GM19438 (cell line): ENCODE results near the gene IQGAP2.
"Not testable (repeated sequence)": the region's sequence is repeated elsewhere in the genome, so short reads cannot be mapped to it uniquely, and the experiment has no call there.

ENCODE experiments used
- ATAC-seq: cut with Tn5 transposase; IDR thresholded peaks from one replicate; pipeline ENCODE4 v1.9.1; 2021; ENCODE audit warnings: low read depth; ENCODE audit not compliant: unreplicated experiment

IQGAP2 gene, protein sequence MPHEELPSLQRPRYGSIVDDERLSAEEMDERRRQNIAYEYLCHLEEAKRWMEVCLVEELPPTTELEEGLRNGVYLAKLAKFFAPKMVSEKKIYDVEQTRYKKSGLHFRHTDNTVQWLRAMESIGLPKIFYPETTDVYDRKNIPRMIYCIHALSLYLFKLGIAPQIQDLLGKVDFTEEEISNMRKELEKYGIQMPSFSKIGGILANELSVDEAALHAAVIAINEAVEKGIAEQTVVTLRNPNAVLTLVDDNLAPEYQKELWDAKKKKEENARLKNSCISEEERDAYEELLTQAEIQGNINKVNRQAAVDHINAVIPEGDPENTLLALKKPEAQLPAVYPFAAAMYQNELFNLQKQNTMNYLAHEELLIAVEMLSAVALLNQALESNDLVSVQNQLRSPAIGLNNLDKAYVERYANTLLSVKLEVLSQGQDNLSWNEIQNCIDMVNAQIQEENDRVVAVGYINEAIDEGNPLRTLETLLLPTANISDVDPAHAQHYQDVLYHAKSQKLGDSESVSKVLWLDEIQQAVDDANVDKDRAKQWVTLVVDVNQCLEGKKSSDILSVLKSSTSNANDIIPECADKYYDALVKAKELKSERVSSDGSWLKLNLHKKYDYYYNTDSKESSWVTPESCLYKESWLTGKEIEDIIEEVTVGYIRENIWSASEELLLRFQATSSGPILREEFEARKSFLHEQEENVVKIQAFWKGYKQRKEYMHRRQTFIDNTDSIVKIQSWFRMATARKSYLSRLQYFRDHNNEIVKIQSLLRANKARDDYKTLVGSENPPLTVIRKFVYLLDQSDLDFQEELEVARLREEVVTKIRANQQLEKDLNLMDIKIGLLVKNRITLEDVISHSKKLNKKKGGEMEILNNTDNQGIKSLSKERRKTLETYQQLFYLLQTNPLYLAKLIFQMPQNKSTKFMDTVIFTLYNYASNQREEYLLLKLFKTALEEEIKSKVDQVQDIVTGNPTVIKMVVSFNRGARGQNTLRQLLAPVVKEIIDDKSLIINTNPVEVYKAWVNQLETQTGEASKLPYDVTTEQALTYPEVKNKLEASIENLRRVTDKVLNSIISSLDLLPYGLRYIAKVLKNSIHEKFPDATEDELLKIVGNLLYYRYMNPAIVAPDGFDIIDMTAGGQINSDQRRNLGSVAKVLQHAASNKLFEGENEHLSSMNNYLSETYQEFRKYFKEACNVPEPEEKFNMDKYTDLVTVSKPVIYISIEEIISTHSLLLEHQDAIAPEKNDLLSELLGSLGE (N-terminal part only)

DNA sequence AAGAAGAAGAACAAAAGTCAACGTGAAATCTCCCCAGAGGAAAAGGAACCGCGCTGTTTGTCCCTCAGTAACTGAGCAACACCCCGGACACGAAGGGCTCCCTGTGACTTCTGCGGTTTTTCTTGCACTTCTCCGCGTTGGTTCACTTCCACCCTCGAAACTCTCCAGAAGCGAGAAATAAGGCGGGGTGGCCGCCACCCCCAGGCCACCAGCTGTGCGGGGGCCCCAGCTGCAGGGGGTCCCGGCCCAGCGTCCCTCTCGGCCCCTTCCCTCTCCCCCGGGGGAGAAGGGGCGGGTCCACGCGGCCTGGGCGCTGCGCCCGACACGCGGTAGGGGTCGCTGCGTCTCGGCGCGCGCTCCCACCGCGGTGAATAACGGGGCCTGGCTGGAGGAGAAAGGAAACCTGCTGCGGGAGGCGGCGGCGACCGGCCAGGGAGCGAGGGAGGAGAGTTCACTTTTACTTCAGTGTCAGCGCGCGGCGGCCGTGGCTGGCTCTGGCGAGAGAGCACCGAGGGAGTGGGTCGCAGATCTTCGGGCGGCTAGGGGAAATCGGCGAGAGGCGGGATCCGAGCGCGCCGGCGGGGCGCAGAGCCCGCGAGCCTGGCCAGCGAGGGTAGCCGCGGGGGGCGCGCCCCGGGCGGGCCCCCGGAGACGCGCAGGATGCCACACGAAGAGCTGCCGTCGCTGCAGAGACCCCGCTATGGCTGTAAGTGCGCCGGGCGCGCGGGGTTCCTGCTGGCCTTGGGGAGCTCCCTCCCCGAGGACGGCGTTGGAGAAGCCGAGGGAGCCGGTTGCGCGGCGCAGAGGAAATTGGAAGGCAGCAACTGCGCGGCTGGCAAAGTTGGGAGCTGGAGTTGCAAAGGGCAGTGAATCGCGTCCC, at the start of gene IQGAP2:
Gene IQGAP2 (plus strand): TSS at position 400 of the 880 bp plus-strand sequence. CDS start 261 bp downstream, at position 661.
- peak; percentile 52 for ATAC-seq

DNA sequence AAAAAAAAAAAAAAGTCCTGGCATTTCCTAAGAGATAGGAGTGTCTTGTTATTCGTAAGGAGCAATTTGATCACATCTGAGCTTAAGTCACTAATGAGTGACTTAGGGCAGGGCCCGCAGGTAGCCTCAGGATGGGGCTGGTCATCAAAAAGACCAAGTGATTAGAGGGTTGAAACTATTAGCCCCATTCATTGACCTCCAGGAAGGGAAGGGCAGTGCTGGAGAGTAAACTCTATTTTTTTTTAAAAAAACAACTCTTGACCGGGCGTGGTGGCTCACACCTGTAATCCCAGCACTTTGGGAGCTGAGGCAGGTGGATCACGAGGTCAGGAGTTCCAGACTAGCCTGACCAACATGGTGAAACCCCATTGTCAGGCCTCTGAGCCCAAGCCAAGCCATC, 46.2 kb upstream of the IQGAP2 start:
- ATAC-seq, result no peak

DNA sequence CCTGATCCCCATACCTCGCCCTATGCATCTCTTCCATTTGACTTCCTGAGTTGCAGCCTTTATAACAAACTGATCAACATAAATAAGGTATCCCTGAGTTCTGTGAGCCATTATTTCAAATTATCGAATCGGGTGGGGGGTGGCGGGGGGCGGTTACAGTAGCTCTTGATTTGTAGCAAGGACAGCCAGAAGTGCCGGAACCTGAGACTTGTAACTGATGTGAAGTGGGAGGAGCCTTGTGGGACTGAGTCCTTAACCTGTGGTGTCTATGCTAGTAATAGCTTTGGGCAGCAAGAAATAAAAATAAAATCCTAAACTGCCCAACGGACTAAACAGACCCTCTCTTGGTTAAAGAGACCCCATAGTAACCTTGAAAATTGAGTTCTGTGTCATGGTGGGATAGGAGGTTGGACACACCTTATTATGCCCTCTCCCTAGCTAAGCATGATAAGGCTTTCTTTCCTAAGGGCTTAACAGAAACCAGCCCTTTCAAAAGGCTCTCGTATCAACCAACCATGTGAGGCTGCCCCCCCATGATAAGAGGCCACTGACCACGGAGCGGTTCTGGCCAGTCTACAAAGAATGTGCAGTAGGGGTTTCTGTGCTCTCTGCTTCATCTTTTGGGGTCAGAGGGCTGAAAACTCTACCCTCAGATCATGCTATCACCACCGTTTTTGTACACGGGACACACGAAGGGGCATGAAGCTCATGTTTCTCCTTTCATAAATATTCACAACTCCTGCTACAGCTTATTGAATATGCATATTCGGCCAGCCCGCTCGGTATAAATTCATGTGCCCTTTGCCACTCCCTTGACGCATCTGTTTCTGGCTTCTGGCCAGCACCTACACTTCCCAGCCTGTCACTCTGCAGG, 39.5 kb upstream of the IQGAP2 start:
- ATAC-seq, result no peak

DNA sequence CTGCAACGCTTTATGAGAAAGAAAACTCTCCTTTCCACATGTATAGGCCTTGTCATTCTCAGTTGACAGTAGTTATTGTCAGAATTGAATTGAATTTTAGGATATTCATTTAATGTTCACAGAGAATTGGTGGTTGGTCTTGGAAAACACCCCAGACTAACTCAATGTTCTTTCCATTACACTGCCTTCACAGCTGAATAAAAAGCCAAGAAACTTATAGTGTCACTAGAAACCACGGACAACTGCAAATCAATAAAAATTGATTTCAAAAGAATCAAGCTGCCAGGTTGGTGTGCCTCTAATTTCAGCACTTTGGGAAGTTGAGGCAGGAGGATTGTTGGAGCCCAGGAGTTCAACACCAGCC, 38.9 kb upstream of the IQGAP2 start:
- ATAC-seq, result no peak

DNA sequence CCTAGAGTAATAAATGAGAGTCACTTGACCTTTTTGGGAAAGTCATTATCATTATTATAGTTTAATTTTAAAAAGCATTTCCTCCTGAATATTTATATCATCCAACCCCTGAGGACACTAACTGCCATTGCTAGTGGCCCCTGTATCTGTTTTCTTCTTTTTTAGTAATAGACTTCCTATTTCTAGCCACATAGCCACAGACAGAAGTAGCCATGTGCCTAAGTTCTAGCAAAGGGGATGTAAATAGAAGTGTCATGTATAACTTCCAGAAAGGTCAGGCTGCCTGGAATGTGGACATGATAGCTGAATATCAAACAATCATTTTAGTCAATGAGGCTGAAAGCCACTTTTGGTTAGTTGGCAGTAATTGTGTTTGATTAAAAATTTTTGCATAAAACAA, 37.5 kb upstream of the IQGAP2 start:
- ATAC-seq, result no peak

DNA sequence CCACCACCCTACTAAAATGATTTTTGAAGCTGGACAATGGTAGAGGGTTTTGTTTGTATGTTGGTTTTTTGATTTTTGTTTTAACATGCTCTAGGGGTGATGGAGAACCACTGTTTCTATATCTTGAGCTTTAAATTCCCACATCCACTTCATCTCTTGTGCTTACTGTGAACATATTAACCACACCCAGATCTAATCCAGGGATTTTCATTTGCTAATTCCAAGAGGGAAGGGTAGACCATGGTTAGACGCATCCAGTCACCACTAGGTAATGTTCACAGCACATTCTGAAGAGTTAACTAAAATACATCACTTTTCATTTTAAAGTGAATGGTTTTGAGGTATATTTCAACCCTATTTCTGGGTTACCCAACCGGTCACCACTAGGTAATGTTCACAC, 36.5 kb upstream of the IQGAP2 start:
- ATAC-seq, result no peak

DNA sequence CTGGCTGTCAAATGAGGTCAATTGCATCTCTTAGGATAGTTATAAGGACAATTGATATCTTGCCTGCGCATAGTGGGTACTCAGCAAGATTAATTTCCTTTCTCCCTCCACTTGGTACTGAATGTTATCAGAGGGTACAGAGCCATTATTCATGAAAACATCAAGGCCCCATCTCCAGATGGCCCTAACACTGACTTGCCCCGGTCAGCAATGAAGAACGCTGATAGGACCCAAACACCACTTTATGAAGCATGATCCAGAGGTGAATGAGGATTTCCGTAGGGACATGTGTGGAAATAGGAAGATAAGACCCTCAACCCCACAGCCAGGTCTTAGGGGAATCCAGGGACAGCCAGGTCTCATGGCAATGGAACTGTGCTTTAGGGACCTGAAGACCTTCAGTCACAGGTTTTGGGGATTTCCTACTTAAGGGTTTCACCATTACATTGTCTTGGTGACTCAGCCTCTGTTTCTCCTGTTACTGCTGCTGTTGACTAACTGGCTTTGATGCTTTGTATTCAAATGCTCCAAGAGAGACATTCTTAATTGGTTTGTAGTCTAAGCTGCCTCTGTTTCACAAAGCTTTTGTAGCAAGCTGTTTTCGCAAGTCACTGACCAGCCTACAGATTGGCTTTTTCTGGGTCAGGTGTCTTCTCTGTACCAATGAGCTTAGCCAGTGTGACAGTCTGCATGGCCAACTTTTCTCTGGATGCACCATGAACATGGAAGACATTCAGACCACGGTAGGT, 35.3 kb upstream of the IQGAP2 start:
- ATAC-seq, result no peak

DNA sequence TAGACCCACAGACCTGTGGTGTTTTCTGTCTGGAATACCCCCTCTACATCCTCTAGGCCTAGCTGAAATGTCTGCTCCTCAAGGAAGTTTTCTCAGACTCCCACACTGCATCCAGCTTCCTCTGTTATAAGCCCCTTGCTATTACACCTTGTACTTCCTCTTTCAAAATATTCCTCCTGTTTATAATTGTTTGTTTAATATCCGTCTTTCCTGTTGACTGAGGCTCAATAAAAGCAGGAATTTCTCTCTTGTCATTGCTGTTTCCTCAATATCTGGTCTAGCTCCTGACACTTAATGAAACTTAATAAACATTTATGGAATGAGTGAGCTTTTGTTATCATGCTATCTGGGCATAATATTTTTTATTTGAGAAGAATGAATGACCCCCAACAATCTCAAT, 34.1 kb upstream of the IQGAP2 start:
- ATAC-seq, result no peak

DNA sequence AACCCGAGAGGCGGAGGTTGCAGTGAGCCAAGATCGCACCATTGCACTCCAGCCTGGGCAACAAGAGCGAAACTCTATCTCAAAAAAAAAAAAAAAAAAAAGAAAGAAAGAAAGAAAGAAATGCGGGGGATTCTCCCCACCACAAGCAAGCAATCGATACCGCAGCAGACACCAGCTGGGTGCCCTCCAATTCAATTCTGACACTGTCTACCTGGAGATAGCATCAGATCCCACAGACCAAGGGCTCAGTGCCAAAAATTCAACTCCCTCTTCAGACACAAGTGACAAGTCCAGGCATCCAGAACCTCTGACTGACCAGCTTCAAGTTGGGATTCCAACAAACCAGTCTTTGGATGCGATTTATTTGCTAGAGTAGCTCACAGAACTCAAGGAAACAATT, 33.4 kb upstream of the IQGAP2 start:
- ATAC-seq, result not testable (repeated sequence)

DNA sequence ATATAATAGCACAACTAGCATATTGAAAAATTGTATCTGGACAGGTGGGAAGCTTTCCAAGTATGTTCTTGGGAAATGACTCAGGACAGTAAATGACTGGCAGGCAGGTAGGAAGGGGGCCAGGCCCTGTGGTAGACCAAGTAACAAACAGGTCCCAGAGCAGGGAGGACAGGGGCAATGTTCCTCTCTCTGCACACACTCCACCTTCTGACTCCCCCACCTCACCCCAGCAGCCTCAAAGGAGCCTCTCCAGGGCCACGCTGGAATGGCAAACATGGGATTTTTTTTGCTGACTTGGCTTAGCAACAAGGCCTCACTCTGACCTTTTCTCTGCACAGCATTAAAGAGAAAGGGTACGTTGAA, 31.1 kb upstream of the IQGAP2 start:
- no peak for ATAC-seq

DNA sequence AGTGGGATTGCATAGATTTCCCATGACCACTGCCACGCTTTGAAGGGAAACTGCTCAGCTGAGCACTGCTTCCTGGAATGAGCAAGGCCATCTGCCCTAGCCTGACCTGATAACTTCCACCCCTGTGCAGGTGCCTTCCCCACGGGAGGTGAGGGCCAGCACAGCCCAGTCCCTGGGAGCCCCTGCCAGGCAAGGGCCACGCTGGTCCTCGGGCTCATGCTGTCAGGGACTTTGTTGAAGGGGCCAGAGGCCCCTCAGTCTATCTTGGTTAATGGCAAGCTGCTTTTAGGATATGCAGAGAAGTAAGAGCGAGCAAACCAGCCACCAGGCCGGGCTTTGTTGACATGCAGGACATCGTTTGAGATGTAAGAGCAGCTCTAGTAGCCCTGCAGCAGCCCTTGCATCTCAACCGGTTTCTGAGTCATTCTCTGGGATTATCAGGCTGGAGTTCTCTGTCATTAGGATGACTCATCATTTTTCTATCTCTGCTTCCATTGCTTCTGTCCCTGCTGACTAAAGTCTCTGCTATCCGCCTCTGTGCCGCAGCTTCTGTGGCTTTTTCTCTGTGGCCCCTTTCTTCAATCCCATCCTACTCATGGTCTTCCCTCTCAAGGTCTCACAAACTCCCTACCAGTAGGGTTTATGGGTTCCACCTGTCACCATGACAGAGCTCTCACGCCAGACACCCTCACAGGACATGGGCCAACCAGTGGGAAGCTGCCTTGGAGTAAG, 30.6 kb upstream of the IQGAP2 start:
- ATAC-seq, result no peak

DNA sequence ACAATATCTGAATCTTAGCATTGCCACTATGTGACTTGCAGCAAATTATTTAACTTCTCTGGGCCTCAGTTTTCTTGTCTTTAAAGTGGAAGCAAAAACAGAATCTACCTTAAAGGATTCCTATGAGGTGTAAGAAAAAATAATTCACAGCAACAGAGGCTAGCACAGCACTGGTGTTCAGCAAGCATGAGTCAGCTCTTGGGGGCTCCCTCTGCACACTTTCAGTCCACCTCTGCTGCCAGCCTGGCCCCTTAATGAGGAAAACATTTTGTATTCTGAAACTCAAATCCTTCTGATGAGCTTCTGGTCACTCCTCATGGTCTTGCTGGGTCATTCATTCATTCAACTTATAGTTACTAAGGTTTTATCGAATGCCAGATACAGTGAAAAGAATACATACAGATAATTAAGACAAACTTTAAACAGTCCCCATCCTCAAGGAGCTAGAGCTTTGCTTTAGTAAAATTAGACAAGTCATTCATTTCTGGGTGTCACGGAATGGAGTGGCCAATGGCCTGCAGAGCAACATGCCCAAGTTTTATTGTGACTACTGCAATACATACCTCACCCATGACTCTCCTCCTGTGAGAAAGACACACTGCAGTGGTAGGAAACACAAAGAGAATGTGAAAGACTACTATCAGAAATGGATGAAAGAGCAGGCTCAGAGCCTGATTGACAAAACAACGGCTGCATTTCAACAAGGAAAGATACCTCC, 26.8 kb upstream of the IQGAP2 start:
- ATAC-seq, result no peak

DNA sequence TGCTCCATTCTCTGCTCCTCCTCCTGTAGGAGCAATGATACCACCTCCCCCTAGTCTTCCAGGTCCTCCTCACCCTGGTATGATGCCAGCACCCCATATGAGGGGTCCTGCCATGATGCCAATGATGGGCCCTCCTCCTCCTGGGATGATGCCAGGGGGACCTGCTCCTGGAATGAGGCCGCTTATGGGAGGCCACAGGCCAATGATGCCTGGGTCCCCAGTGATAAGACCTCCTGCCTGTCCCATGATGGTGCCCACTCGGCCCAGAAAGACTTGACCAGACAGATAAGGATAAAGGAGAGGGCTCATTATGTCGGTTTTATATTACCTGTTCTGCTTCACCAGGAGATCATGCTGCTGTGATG, 26.2 kb upstream of the IQGAP2 start:
- ATAC-seq, result no peak

DNA sequence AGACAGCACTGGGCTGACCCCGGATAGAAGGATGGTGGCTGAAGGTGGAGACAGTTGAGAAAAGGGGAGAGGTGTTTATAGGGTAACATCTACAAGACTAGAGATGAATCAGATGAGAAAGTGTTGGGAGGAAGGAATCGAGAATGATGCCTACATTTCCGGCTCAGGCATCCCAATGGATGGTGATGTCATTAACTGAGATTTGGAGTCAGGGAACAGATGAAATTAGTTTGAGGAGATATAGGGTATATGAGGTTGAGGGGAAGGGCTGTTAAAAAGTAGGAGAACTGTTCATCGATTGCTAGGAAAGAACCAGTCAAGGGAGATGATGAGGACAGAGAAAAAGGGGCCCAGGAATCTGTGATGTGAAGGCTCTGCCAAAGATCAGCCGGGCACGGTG, 24.7 kb upstream of the IQGAP2 start:
- no peak for ATAC-seq

DNA sequence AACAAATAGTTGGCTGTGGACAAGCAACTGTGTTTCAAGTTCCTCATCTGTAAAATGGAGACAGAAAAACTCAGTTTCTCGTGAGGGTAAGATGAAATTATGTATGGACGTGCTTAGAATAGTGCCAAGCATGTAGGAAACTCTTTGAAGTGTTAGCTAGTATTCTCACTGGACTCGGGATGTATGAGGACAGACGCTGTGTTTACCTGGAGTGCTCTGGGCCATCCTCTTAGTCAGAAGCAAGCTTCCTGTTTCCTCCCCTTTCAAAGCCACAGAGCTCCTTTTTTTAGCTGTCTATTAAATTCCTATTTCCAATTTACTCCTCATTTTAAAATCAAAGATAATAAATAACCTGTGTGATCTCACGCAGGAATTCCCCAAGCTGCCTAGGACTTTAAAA, 23.8 kb upstream of the IQGAP2 start:
- no peak for ATAC-seq

DNA sequence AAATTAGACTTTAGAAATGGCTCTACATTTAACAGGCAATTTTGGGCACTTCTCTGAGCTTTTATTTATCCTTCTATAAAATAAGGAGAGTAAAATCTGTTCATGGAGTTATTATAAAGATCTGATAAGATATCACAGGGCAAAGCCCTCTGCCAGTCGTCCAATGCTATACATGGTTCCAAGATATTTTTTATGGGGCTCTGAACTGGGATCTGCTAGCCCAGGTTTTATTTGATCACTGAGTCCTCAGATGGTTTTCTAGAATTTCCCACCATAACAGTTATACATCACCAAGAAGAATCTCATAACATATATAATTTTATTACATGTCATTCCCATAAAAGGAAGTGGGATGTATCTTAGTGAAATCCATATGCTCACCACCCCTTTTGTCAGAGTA, 23.2 kb upstream of the IQGAP2 start:
- ATAC-seq, result no peak

DNA sequence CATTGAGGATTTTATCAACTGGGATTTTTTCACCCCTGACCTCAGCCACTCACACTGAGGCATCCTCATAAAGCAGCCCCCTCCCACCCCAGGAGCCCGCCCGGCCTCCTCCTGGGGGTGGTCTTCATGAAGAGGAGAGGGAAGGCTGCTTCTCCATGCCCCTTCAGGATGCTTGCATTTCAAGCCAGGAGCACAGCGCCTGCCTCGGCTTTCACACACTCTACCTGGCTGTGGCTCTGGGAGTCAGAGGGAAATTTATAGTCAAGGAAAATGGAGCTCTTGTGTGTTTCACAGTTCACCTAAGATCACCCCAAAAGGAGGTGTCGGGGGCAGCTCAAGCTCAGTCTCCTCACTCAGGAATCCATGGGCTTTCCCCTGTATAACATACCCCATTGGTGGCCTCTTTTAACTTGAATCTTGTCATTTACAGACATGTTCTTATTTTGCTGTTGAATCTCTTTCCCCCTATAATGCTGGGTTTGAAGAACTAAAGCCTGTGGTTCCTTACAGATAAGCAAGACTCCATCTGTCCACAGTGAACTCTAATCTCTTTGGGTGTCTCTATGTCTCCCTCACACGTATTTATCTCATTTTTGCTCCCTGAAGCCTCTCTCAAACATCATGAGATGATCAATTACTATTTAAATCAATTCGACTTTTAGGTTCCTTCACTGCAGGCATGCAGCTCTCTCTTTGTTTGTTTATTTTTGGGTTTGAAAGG, 22.6 kb upstream of the IQGAP2 start:
- no peak for ATAC-seq
